T47D (cell line): ENCODE data around the gene ZDHHC20.
"Not testable (repeated sequence)": the region's sequence is repeated elsewhere in the genome, so short reads cannot be mapped to it uniquely, and the experiment has no call there.

Source experiments
- DNase-seq, 2 experiments: peaks; one replicate each; pipeline versions ENCODE4 v3.0.0 to v3.0.0-alpha.2; 2011 to 2012; ENCODE audit warnings: low read depth in 1 of 2, low spot score in 1 of 2
- JUND ChIP-seq: IDR thresholded peaks from 2 replicates; pipeline ENCODE4 v1.6.1; 2012; ENCODE audit warnings: low read depth
- in situ Hi-C: cut with HindIII; loops from 2 replicates; pipeline ENCODE4 v1.10.0; 2016; ENCODE audit warnings: low sequenced_read_pairs, low pct_unique_long_range_greater_than_20kb

Gene ZDHHC20

GRCh38 chr13:21426238-21426637 is 32.9 kb downstream of the ZDHHC20 start:
- in situ Hi-C loops = no loop called here
- no peak for TF ChIP-seq JUND
- DNase-seq = no peak

GRCh38 chr13:21420706-21421105 is 38.4 kb downstream of the ZDHHC20 start:
- TF ChIP-seq JUND = no peak
- in situ Hi-C loops = no loop called here
- no peak for DNase-seq

- TF ChIP-seq JUND = no peak
- in situ Hi-C loops = no loop called here
- no peak for DNase-seq
These were observed 46.1 kb downstream of the ZDHHC20 start for GRCh38 chr13:21413013-21413412.

GRCh38 chr13:21410453-21410852 is 48.6 kb downstream of the ZDHHC20 start:
- DNase-seq, in situ Hi-C loops: not testable (repeated sequence)

GRCh38 chr13:21405309-21405708 is 53.8 kb downstream of the ZDHHC20 start:
- DNase-seq = peak in 1 of 2 experiments; percentile 9
- TF ChIP-seq JUND = no peak
- in situ Hi-C loops = no loop called here

- in situ Hi-C loops = no loop called here
- TF ChIP-seq JUND = no peak
- DNase-seq = no peak
These were observed 56.4 kb downstream of the ZDHHC20 start for GRCh38 chr13:21402586-21403307.

GRCh38 chr13:21399741-21400140 is 59.4 kb downstream of the ZDHHC20 start:
- DNase-seq = no peak
- no peak for TF ChIP-seq JUND
- in situ Hi-C loops = no loop called here

GRCh38 chr13:21395953-21396352 is 63.1 kb downstream of the ZDHHC20 start:
- TF ChIP-seq JUND = no peak
- no peak for DNase-seq
- in situ Hi-C loops = no loop called here

GRCh38 chr13:21389124-21389523 is 70.0 kb downstream of the ZDHHC20 start:
- no peak for TF ChIP-seq JUND
- in situ Hi-C loops = no loop called here
- DNase-seq = no peak

- TF ChIP-seq JUND = no peak
- DNase-seq = no peak
- in situ Hi-C loops = no loop called here
These were observed 73.4 kb downstream of the ZDHHC20 start for GRCh38 chr13:21385710-21386109.

- in situ Hi-C loops = no loop called here
These were observed 76.0 kb downstream of the ZDHHC20 start for GRCh38 chr13:21383090-21383489.

GRCh38 chr13:21376998-21377985 is 81.8 kb downstream of the ZDHHC20 start:
- DNase-seq, in situ Hi-C loops: not testable (repeated sequence)

More at GRCh38 chr13:21383090-21383489, 76.0 kb downstream of the ZDHHC20 start:
- no peak for DNase-seq
- no peak for TF ChIP-seq JUND

- no peak for TF ChIP-seq JUND
- no peak for DNase-seq
- in situ Hi-C loops = no loop called here
These were observed 86.6 kb downstream of the ZDHHC20 start for GRCh38 chr13:21372530-21372929.
